ENCODE measurements around the gene SLC25A12.
"Not testable (repeated sequence)": the region's sequence is repeated elsewhere in the genome, so short reads cannot be mapped to it uniquely, and the experiment has no call there.

The SLC25A12 gene

GRCh38 chr2:171822525-171823322 lies 71.3 kb downstream of the SLC25A12 start:
- no peak for DNase-seq

DNA sequence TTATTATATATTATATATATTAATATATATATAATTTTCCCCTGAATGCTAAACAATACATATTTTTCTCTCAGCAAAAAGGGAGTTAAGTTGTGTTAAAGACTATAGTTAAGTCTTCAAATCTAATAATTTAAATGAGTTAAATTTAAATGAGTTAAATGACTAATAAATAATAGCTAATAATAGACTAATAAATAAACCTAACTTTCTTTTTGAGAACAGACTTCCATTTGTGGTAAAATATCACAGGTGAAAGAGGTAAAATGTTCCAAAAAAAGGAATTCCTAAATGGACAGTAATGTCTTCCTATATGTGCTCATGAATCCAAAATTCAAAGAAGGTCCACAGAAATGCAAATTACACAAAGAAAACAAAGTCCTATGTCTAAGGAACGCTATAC lies 74.6 kb downstream of the SLC25A12 start:
- DNase-seq: no peak

DNA sequence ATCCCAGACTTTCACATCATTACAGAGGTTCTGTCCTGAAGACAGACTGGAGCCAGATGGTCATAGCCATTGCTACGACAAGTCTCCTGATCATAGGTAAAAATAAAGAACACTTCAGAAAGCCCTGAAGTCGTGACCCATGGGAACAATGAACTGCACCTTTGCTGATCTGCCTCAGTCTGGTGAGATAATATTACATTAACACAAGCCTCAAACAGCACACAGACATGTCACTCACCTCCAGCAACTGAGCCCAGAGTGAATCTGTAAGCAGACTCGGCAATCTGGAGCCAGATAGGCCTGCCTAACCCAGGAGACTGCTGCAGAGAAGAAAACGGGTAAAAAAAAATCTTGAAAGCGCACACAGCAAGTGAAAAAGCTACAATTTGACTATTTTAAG lies 79.2 kb downstream of the SLC25A12 start:
- DNase-seq: no peak

- no peak for DNase-seq
These were observed 79.9 kb downstream of the SLC25A12 start for GRCh38 chr2:171814174-171814573.

- no peak for DNase-seq
These were observed 80.3 kb downstream of the SLC25A12 start for GRCh38 chr2:171813729-171814128.

DNA sequence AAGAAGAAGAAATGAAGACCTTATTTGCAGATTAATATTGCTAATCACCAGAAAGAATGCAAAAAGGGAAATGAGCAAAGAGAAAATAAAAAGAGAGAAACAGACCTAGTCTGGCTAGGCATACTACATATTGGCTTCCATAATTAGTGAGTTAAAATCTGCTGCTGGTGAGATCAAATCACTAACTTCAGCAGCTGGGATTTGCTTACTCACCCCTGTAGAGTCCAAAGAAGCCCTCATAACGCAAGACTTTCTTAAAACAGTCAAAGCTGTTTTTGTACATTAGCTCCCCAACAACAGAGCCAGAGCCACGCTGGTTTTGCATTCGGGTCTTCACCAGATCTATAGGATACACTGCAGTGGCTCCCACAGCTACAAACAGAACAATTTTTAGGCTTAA lies 80.9 kb downstream of the SLC25A12 start:
- no peak for DNase-seq

DNA sequence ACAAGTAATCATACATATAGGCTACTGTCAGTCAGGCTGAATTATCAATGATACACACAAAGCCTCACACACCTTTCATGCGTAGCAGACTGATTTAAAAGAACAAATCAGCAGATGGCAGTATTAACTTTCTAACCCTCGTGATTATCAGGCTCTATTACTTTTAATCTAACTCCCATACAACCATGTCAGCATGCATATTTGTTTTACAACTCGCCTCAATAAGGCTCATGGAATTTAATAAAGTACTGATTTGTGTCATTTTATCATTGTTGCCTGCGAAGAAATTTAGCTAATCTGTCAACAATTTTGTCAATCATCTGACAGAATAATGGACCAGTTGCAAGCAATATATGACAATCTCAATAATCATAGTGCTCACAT lies 82.8 kb downstream of the SLC25A12 start:
- DNase-seq: no peak

GRCh38 chr2:171810422-171811244 lies 83.4 kb downstream of the SLC25A12 start:
- no peak for DNase-seq

GRCh38 chr2:171808885-171809284 lies 85.2 kb downstream of the SLC25A12 start:
- not testable (repeated sequence) for DNase-seq

DNA sequence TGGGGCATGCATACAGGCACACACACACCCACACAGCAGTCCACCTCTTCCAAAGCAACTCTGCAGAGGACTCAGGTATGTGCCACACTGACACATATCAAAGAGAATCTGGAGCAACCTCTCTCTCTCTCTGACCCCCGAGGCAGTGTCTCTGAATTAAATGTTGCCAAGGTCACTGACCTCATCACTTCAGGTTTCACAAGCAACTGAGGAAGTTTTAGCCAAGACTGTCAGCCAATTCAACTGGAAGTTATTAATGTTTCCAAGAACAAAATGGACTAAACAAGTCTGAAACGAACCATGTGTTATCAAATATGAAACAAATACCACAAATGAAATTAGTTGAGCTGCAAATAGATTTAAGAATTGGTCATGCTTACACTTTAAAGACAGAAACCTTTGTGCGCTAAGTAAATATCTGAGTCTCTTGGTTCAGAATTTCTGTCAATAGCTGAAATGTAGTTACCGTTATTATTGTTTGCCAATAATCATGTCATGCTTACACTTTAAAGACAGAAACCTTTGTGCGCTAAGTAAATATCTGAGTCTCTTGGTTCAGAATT lies 86.1 kb downstream of the SLC25A12 start:
- no peak for DNase-seq

- DNase-seq: no peak
These were observed 86.9 kb downstream of the SLC25A12 start for GRCh38 chr2:171807119-171807518.

GRCh38 chr2:171804456-171804855 lies 89.6 kb downstream of the SLC25A12 start:
- no peak for DNase-seq

DNA sequence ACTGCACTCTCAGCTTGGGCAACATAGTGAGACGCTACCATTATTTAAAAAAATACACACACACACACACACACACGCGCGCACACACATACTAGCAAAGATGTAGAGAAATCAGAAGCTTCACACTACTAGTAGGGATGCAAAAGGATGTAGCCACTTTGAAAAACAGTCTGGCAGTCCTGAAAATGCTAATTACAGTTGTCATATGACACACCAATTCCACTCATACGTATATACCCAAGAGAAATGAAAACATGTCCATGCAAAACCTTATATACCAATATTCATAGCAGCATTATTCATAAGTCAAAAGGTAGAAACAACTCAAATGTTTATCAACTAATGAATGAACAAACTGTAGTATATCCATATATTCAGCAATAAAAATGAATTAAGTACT lies 90.3 kb downstream of the SLC25A12 start:
- no peak for DNase-seq

DNA sequence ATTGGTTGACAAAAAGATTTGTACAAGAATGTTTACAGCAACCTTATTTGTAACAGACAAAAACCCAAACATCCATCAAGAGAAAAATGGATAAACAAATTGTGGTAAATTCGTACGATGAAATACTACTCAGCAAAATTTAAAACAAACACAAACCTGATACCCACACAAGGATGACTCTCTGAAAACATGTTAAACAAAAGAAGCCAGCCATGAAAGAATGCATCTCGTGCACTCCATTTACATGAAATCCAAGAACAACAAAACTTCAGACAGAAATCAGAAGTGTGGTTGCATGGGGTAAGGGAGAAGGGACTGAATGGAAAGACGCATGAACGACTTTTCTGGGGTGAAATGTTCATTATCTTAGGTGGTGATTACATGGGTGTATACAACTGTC lies 93.4 kb downstream of the SLC25A12 start:
- DNase-seq: no peak

DNA sequence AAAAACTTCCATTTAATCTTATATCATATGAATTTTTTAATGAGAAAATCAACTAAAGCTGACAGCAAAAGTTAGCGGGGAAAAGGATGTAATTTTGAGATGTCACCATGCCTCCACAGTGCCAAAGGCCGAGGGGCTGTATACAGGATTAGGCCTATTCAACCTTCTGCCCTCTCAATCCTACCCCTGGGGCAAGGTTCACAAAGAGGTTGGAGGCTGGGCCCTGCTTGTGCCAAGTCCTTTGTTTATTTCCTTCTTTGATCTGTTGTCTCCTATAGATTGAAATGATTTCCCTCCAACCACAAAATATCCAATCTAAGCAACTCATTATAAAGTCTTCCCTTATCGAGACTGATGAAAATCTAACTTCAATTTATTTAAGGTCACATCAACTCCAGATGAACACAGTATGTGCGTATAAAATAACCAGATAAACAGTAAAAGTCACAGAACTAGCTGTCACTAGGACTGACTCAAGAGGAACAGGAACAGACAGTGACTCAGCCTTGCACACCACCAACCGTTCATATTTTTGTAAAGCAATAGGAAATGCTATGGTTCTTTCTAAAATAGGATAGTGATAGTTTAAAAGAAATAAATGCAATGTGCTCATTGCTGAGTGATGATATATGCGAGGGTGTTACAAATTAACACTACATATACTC lies 95.8 kb downstream of the SLC25A12 start:
- DNase-seq: no peak

- no peak for DNase-seq
These were observed 99.1 kb downstream of the SLC25A12 start for GRCh38 chr2:171794918-171795317.

- DNase-seq: no peak
These were observed 100.1 kb downstream of the SLC25A12 start for GRCh38 chr2:171793691-171794678.

- DNase-seq: peak; percentile 65
These were observed 101.0 kb downstream of the SLC25A12 start for GRCh38 chr2:171792886-171793580.

GRCh38 chr2:171792157-171792556 lies 101.9 kb downstream of the SLC25A12 start:
- DNase-seq: no peak

DNA sequence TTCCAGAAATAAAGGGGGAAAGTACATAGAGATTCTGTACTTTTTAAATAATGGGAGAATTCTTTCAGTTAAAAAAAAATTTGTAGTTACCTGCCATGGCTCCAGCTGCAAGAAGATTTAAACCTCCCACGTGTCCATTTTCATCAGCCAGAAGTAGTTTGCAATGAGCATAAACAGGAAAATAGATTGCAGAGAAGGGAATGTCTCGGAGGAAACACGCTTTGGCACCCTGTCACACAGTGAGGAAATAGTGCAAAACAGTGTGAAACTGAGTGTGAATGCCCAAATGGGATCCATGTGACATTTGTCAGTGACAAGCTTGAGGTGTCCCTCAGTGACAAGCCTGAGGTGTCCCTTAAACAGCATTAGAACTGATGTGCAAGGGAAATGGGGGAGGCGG lies 102.7 kb downstream of the SLC25A12 start:
- DNase-seq: no peak

DNA sequence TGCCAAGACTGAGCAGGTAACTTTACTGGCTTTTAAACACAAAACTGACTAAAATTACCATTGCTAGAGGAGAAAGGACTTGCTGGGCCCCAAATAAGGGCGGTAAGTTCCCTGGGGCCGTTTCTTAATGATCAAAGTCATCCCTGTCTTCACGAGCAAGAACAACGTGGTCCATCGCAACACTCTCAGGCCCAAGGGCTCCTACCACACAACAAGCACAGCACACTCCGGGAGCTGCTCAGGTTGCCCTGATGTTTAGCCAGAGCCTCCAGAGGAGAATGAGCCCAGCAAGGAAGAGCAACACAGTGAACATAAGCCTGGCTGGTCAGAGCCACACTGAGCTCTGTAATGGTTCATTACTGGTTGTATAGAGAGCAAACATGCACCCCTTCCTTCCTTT lies 104.1 kb downstream of the SLC25A12 start:
- no peak for DNase-seq
